NT2/D1 (cell line): ENCODE data around the gene CENPE.
"Not testable (repeated sequence)": the region's sequence is repeated elsewhere in the genome, so short reads cannot be mapped to it uniquely, and the experiment has no call there.

Experiments used
- DNase-seq: peaks from one replicate; pipeline ENCODE4 v3.0.0-alpha.2; 2011; ENCODE audit warnings: low read depth, low spot score
- H3K27me3 ChIP-seq: 2 replicates; pipeline ENCODE4 v1.6.0; 2011; ENCODE audit warnings: mild to moderate bottlenecking; ENCODE audit not compliant: insufficient read length, insufficient read depth
- H3K36me3 ChIP-seq: 2 replicates; pipeline ENCODE4 v1.6.1; 2011; ENCODE audit warnings: mild to moderate bottlenecking, low read length, mixed read lengths; ENCODE audit not compliant: insufficient read depth, insufficient read length
- H3K4me1 ChIP-seq: 2 replicates; pipeline ENCODE4 v1.5.1; 2011; ENCODE audit not compliant: insufficient read depth, insufficient read length
- H3K4me3 ChIP-seq: 2 replicates; pipeline ENCODE4 v1.5.1; 2011; ENCODE audit warnings: low read depth; ENCODE audit not compliant: insufficient read length
- H3K9ac ChIP-seq: 2 replicates; pipeline ENCODE4 v1.6.0; 2011; ENCODE audit warnings: low read depth; ENCODE audit not compliant: insufficient read length
- H3K9me3 ChIP-seq: 2 replicates; pipeline ENCODE4 v1.5.1; 2011; ENCODE audit warnings: mild to moderate bottlenecking, low read length; ENCODE audit not compliant: insufficient read depth
- SUZ12 ChIP-seq: IDR thresholded peaks from 2 replicates; pipeline ENCODE4 v1.6.1; 2011; ENCODE audit not compliant: insufficient read length, insufficient read depth; ENCODE audit errors: extremely low read depth
- YY1 ChIP-seq: IDR thresholded peaks from 2 replicates; pipeline ENCODE4 v1.6.1; 2011; ENCODE audit not compliant: insufficient read length, insufficient read depth
- ZNF274 ChIP-seq: IDR thresholded peaks from 2 replicates; pipeline ENCODE4 v1.6.1; 2011; ENCODE audit warnings: mild to moderate bottlenecking, low read depth, low read length

CENPE gene

DNA sequence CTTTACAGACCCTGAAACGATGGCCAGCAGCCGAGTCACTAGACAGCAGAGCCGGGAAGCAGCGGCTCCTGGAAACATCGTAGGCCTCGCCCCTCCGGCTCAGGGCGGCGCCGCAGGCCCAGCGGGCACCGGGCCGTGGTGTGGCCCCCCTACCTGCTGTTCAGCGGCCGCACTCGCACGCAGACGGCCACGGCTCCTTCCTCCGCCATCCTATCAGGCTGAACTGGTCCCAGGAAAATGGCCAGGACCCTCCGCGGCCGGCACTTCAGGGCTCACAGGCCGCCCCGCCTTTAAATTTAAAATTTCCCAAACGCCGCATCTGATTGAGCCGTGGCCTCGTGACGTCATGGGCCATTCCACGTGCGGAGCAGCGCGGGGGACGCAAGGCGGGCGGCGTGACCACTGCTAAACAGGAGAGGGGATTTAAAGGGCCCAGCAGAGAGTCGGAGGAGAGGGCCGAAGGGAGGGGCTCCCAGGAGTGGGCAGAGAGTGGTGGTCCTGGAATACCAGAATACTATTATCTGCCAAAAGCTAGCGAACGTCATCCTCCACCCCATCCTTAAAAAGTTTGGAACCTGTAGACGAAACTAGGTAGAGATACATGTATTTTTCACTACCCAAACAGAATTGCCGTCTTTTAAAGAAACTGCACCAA, at the start of gene CENPE:
TSS of gene CENPE (minus strand) at position 233 of the 655 bp plus-strand sequence. CDS start at position 209, 24 bp downstream.
- H3K9ac ChIP-seq: peak within 1 kb of the TSS; percentile 85
- TF ChIP-seq SUZ12 (no peak), YY1 (no peak), ZNF274 (no peak)
- no peaks in the 10 kb centered on the region for H3K27me3 ChIP-seq
- no peaks in the 10 kb centered on the region for H3K9me3 ChIP-seq
- H3K4me3 ChIP-seq: peak within 1 kb of the TSS; percentile 86
- DNase-seq: peak; percentile 72
- peaks cover 37% of the 10 kb centered on the region for H3K36me3 ChIP-seq
- H3K4me1 ChIP-seq: no peaks in the 10 kb centered on the region

DNA sequence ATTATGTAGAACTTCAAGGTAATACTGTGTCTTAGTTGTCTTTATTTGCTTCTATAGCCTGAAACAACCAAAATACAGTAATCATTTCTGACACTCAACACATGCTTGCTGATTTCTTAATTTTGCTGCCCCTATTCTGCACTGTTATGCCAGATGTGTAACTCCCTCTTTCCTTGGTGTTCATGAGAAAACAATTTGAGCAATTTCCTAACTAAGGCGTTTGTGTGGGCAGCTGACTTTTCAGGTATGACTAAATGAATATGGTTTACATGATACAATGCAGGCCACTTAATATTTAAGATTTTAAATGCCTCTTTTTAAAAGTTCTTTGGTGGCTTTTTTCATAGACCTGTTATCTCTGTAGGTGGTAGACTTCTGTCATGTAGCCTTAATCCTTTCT, 46.1 kb upstream of the CENPE start:
- Histone ChIP-seq H3K36me3 (no peaks in the 10 kb centered on the region), H3K27me3 (no peaks in the 10 kb centered on the region), H3K9me3 (no peaks in the 10 kb centered on the region; the same call in 1 of the 2 replicates), H3K9ac (no peak overlapping the region), H3K4me1 (no peaks in the 10 kb centered on the region), H3K4me3 (no peak overlapping the region)
- TF ChIP-seq SUZ12 (no peak), YY1 (no peak), ZNF274 (no peak)
- no peak for DNase-seq

DNA sequence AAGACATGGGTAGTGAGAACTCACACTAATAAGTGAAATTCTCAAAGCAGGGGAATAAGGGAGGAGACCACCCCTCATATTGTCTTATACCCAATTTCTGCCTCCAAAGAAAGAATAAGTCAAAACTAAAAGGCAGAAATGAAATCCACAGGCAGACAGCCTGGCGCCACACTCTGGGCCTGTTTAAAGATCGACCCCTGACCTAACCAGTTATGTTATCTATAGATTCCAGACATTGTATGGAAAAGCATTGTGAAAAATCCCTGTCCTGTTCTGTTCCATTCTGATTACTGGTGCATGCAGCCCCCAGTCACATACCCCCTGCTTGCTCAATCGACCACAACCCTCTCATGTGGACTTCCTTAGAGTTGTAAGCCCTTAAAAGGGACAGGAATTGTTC, 32.8 kb upstream of the CENPE start:
- H3K27me3 ChIP-seq, H3K4me3 ChIP-seq, DNase-seq, H3K9ac ChIP-seq, H3K4me1 ChIP-seq, H3K36me3 ChIP-seq: not testable (repeated sequence)
- peaks cover 13% of the 10 kb centered on the region; the same call in 1 of the 2 replicates for H3K9me3 ChIP-seq

DNA sequence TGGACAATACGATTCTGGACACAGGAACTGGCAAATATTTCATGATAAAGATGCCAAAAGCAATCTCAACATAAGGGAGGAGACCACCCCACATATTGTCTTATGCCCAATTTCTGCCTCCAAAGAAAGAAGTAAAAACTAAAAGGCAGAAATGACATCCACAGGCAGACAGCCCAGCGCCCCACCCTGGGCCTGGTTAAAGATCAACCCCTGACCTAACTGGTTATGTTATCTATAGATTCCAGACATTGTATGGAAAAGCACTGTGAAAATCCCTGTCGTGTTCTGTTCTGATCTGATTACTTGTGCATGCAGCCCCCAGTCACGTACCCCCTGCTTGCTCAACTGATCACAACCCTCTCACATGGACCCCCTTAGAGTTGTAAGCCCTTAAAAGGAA, 25.4 kb upstream of the CENPE start:
- not testable (repeated sequence) for H3K27me3 ChIP-seq, H3K9me3 ChIP-seq, H3K9ac ChIP-seq, DNase-seq, H3K4me3 ChIP-seq, H3K36me3 ChIP-seq, H3K4me1 ChIP-seq

DNA sequence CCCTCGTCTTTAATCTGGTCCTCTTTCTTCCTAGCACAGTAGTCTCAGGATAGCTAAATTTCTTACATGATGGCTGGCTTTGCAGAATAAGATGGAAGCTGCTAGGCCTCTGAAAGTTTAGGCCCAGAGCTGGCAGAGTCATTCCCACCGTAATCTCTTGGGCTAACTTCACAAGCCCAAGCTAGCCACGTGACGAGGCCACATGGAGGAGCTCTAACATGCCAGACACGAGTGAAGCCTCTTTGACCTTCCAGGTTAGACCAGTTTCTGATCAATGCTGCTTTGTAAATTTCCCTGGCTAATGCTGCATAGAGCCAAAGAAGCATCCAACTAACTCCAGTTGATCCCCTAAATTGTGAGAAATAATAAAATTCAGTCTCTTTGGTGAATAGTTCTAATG, 9.5 kb upstream of the CENPE start:
- TF ChIP-seq SUZ12: no peak
- Histone ChIP-seq H3K9me3 (no peaks in the 10 kb centered on the region), H3K4me1 (no peaks in the 10 kb centered on the region), H3K4me3 (no peak overlapping the region), H3K9ac (no peak overlapping the region), H3K27me3 (no peaks in the 10 kb centered on the region), H3K36me3 (no peaks in the 10 kb centered on the region)
- no peak for DNase-seq

- Histone ChIP-seq H3K4me3 (no peak overlapping the region), H3K9me3 (no peaks in the 10 kb centered on the region), H3K4me1 (no peaks in the 10 kb centered on the region), H3K27me3 (no peaks in the 10 kb centered on the region), H3K36me3 (no peaks in the 10 kb centered on the region), H3K9ac (no peak overlapping the region)
- TF ChIP-seq SUZ12 (no peak), ZNF274 (no peak), YY1 (no peak)
- DNase-seq: no peak
Measured at GRCh38 chr4:103204111-103204510, 6.0 kb upstream of the CENPE start.

DNA sequence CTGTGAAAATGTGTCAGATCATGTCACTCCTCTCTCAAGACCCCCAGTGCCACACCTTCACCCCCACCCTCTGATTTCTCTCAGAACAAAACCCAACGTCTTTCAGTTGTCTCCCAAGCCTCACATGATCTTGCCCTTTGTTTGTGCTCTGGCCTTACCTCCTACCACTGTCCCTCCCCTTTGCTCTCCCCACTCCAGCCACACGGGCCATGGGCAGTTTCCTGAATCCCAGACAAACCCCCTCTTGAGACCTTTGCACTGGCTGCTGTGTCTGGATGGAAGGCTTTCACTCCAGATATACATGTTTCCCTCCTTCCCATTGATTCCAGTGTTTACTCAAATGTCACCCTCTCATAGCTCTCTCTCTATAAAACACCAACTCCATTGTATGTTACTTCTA, 3.6 kb upstream of the CENPE start:
- DNase-seq: no peak
- Histone ChIP-seq H3K9ac (no peak overlapping the region), H3K27me3 (no peaks in the 10 kb centered on the region), H3K36me3 (peaks cover 4% of the 10 kb centered on the region), H3K9me3 (no peaks in the 10 kb centered on the region), H3K4me3 (no peak overlapping the region), H3K4me1 (no peaks in the 10 kb centered on the region)
- no peak for TF ChIP-seq SUZ12

- no peak for DNase-seq
- no peaks in the 10 kb centered on the region for H3K27me3 ChIP-seq
- H3K9me3 ChIP-seq: no peaks in the 10 kb centered on the region
- no peak overlapping the region for H3K9ac ChIP-seq
- peaks cover 7% of the 10 kb centered on the region for H3K36me3 ChIP-seq
- H3K4me1 ChIP-seq: no peaks in the 10 kb centered on the region
- TF ChIP-seq ZNF274 (no peak), YY1 (no peak), SUZ12 (no peak)
- H3K4me3 ChIP-seq: no peak overlapping the region
Measured at GRCh38 chr4:103201253-103201652, 3.1 kb upstream of the CENPE start.
